HEK293T (cell line): ENCODE data around the gene ZNF491.
"Not testable (repeated sequence)": the region's sequence is repeated elsewhere in the genome, so short reads cannot be mapped to it uniquely, and the experiment has no call there.

Experiments
- CTCF ChIA-PET: fragments of 350-600 bp; formaldehyde crosslinking; extraction: SDS; loops from one replicate; lab custom pipeline; 2021; ENCODE audit warnings: antibody characterized with exemption, inconsistent platforms; lab: Yijun Ruan, JAX
- POLR2A ChIA-PET: fragments of 350-600 bp; formaldehyde crosslinking; extraction: SDS; loops from one replicate; lab custom pipeline; 2020; ENCODE audit warnings: antibody characterized with exemption, inconsistent platforms; lab: Yijun Ruan, JAX
- DNase-seq: peaks from one replicate; pipeline ENCODE4 v3.0.0; 2012; ENCODE audit warnings: mixed read lengths; ENCODE audit errors: extremely low spot score
- ARNT ChIP-seq: fragments of 450-650 bp; IDR thresholded peaks from 2 replicates; pipeline ENCODE4 v1.6.1; 2017; ENCODE audit warnings: mild to moderate bottlenecking
- BHLHE40 ChIP-seq: fragments of 450-650 bp; IDR thresholded peaks from 2 replicates; pipeline ENCODE4 v1.6.1; 2016; ENCODE audit warnings: mild to moderate bottlenecking, moderate library complexity, borderline replicate concordance
- CTBP1 ChIP-seq: fragments of 450-650 bp; IDR thresholded peaks from 2 replicates; pipeline ENCODE4 v1.6.1; 2016; ENCODE audit warnings: borderline replicate concordance
- ELF4 ChIP-seq: fragments of 450-650 bp; IDR thresholded peaks from 2 replicates; pipeline ENCODE4 v1.6.1; 2017; ENCODE audit warnings: antibody characterized with exemption
- FOXA1 ChIP-seq: fragments of 450-650 bp; IDR thresholded peaks from 2 replicates; pipeline ENCODE4 v1.6.1; 2016; ENCODE audit warnings: mild to moderate bottlenecking
- FOXK2 ChIP-seq: fragments of 450-650 bp; IDR thresholded peaks from 2 replicates; pipeline ENCODE4 v1.6.1; 2016; ENCODE audit warnings: mild to moderate bottlenecking
- FOXM1 ChIP-seq: fragments of 450-650 bp; IDR thresholded peaks from 2 replicates; pipeline ENCODE4 v1.6.1; 2017; ENCODE audit warnings: mild to moderate bottlenecking, borderline replicate concordance
- HDGF ChIP-seq: fragments of 450-650 bp; IDR thresholded peaks from 2 replicates; pipeline ENCODE4 v1.6.1; 2017; ENCODE audit warnings: antibody characterized with exemption, borderline replicate concordance
- L3MBTL2 ChIP-seq: fragments of 450-650 bp; conservative IDR thresholded peaks from 2 replicates; pipeline ENCODE4 v1.6.1; 2016; ENCODE audit warnings: mild to moderate bottlenecking
- LEF1 ChIP-seq: fragments of 450-650 bp; IDR thresholded peaks from 2 replicates; pipeline ENCODE4 v1.6.1; 2017; ENCODE audit warnings: mild to moderate bottlenecking, borderline replicate concordance
- NFRKB ChIP-seq: fragments of 450-650 bp; IDR thresholded peaks from 2 replicates; pipeline ENCODE4 v1.6.1; 2016; ENCODE audit warnings: mild to moderate bottlenecking, moderate library complexity
- PKNOX1 ChIP-seq: fragments of 450-650 bp; IDR thresholded peaks from 2 replicates; pipeline ENCODE4 v1.6.1; 2016
- SP1 ChIP-seq: fragments of 450-650 bp; IDR thresholded peaks from 2 replicates; pipeline ENCODE4 v1.6.1; 2017
- SUZ12 ChIP-seq: fragments of 450-650 bp; IDR thresholded peaks from 2 replicates; pipeline ENCODE4 v1.6.1; 2016; ENCODE audit warnings: mild to moderate bottlenecking
- TARDBP ChIP-seq: fragments of 450-650 bp; IDR thresholded peaks from 2 replicates; pipeline ENCODE4 v1.6.1; 2016
- ZNF384 ChIP-seq: fragments of 450-650 bp; IDR thresholded peaks from 2 replicates; pipeline ENCODE4 v1.6.1; 2016

Gene ZNF491

GRCh38 chr19:11848200-11848593 is 49.9 kb downstream of the ZNF491 start:
- ChIA-PET POLR2A (no interaction called here), CTCF (no interaction called here)
- no peak for DNase-seq
- TF ChIP-seq FOXA1 (no peak), SUZ12 (no peak), BHLHE40 (no peak), L3MBTL2 (no peak), FOXM1 (no peak), NFRKB (no peak), HDGF (no peak), ARNT (no peak), SP1 (no peak), ELF4 (no peak), PKNOX1 (no peak), FOXK2 (no peak), CTBP1 (no peak), ZNF384 (no peak), TARDBP (no peak), LEF1 (no peak)

GRCh38 chr19:11848594-11849469 is 50.5 kb downstream of the ZNF491 start, which contains the start of gene ZNF439:
TSS of gene ZNF439 (plus strand) at chr19:11848726. CDS start at chr19:11848868, 142 bp downstream.
- ChIA-PET POLR2A (no interaction called here), CTCF (no interaction called here)

GRCh38 chr19:11850289-11850688 is 52.0 kb downstream of the ZNF491 start:
- CTCF ChIA-PET, POLR2A ChIA-PET, DNase-seq: not testable (repeated sequence)

More at GRCh38 chr19:11848594-11849469, 50.5 kb downstream of the ZNF491 start, which contains the start of gene ZNF439:
- TF ChIP-seq FOXM1 (no peak), PKNOX1 (no peak), LEF1 (no peak), BHLHE40 (no peak), ELF4 (no peak), FOXA1 (no peak), HDGF (no peak)
- no peak for DNase-seq

GRCh38 chr19:11853358-11853757 is 55.0 kb downstream of the ZNF491 start:
- TF ChIP-seq HDGF (no peak), L3MBTL2 (no peak), TARDBP (no peak), LEF1 (no peak), ARNT (no peak), CTBP1 (no peak), SP1 (no peak), ZNF384 (no peak), SUZ12 (no peak), ELF4 (no peak), FOXM1 (no peak), BHLHE40 (no peak), FOXK2 (no peak), NFRKB (no peak), PKNOX1 (no peak), FOXA1 (no peak)
- POLR2A ChIA-PET: no interaction called here
- DNase-seq: no peak
- CTCF ChIA-PET: no interaction called here

GRCh38 chr19:11856596-11857250 is 58.4 kb downstream of the ZNF491 start:
- ChIA-PET CTCF (no interaction called here), POLR2A (no interaction called here)
- TF ChIP-seq FOXM1 (no peak), FOXA1 (no peak), NFRKB (no peak), SUZ12 (no peak), ELF4 (no peak), HDGF (no peak), ZNF384 (no peak), TARDBP (no peak), FOXK2 (no peak), LEF1 (no peak), ARNT (no peak)
- DNase-seq: no peak
